ENCODE results near the gene PTAFR. TPM values are rescaled to one million over a fixed set of nuclear protein-coding genes. Genes with fewer than 3 reads are reported as not detected.

PTAFR gene
- total RNA-seq, 1 donor from 2014 or later, result 1.5 TPM

DNA sequence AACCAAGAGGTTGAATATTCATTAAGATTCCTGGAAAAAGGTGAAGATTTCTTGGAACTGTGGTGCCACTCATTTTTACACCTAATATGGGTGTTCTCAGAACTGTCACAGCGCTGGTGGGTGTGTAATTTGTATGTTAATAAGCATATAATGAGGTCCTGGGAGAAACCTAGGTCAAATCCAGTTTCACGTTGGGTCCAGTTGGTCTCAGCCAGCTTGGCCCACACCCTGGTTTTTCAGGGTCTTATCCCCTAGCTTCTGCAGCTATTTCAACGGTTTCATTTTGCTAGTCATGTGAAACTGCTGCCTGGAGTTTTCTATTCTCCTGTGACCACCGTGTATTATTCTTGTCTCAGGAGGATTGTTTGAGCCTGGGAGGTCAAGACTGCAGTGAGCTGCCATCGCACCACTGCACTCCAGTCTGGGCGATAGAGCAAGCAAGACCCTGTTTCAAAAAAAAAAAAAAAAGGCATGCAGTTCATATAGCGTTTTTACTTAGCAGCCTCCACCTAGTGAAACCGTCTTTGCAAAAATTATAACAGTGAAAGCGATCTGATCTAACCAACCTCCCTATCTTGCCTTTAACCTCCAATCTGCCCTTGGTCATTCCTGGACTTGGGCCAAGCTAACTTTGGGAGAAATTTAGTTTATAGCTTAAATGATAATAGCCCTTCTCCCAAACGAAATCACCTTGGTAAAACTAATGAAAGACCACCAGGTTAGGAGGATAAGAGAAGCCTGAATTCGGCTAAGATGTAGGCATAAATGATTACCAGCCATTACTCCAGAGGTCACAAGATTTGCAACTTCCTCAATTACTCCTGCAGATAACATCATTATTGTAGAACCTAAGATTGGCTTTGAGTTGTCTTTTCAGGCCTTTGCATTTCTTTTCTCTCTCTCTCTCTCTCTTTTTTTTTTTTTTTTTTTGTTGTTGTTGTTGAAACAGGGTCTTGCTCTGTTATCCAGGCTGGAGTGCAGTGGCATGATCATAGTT is 44.0 kb downstream of the PTAFR start:
- no peak overlapping the region for H3K27ac ChIP-seq (replicated peaks)
- no peak for TF ChIP-seq CTCF (IDR thresholded peaks at IDR 0.05; ENCODE audit: borderline replicate concordance)
- no peaks in the 10 kb centered on the region for H3K4me1 ChIP-seq
- no peak for DNase-seq
- H3K9me3 ChIP-seq (replicated peaks), result no peaks in the 10 kb centered on the region
- H3K36me3 ChIP-seq, result no peaks in the 10 kb centered on the region
- H3K27me3 ChIP-seq (ENCODE audit: low read depth), result no peaks in the 10 kb centered on the region
- H3K4me3 ChIP-seq, result no peak overlapping the region
- intact Hi-C loops (cut with micrococcal nuclease), result no loop called here

DNA sequence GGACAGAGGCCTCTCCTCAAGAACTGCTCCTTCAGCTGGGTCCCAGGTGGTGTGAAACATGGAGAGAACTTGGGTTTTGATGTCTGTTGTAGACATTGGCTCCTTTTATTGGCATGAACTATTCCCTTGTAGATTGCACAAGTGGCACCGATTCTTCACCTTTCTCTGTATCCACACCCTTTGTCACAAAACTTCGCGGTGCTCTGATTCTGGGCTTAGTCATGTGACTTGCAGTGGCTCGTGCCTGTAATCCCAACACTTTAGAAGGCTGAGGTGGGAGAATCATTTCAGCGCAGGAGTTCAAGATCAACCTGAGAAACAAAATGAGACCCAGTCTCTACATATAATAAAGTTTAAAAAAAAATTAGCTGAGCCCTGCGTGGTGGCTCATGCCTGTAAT is 45.6 kb downstream of the PTAFR start:
- H3K4me3 ChIP-seq, result no peak overlapping the region
- H3K4me1 ChIP-seq, result no peaks in the 10 kb centered on the region
- intact Hi-C loops (cut with micrococcal nuclease), result no loop called here
- H3K9me3 ChIP-seq (replicated peaks), result no peaks in the 10 kb centered on the region
- no peak for DNase-seq
- H3K36me3 ChIP-seq, result no peaks in the 10 kb centered on the region
- peaks cover 3% of the 10 kb centered on the region for H3K27me3 ChIP-seq (ENCODE audit: low read depth)
- H3K27ac ChIP-seq (replicated peaks), result no peak overlapping the region
- TF ChIP-seq CTCF (IDR thresholded peaks at IDR 0.05; ENCODE audit: borderline replicate concordance), result no peak

DNA sequence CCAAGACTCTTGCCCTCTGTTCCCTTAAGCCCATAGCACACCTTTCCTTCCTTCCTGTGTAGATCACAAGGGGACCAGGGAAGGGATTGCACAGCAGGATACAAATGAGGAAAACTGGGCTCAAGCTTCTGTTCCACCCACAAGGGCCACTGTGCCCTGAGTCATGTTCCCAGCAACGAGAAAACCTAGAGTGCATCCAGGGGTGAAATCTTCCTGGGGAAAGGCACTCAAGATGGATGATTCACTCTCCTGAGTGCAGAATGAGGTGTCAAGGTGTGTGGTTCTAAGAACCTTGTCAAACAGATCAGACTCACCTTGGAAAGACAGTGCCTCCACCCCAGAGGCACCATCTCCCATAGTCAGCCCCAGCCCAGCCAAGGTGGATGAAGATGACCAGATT is 47.3 kb downstream of the PTAFR start:
- Histone ChIP-seq H3K36me3 (no peaks in the 10 kb centered on the region), H3K27me3 (ENCODE audit: low read depth) (peaks cover 5% of the 10 kb centered on the region), H3K4me1 (no peaks in the 10 kb centered on the region), H3K9me3 (replicated peaks) (no peaks in the 10 kb centered on the region), H3K27ac (replicated peaks) (no peak overlapping the region), H3K4me3 (no peak overlapping the region)
- no peak for DNase-seq
- no peak for TF ChIP-seq CTCF (IDR thresholded peaks at IDR 0.05; ENCODE audit: borderline replicate concordance)
- intact Hi-C loops (cut with micrococcal nuclease), result no loop called here

GRCh38 chr1:28127617-28128257 is 48.8 kb downstream of the PTAFR start:
- intact Hi-C loops (cut with micrococcal nuclease), result no loop called here
- Histone ChIP-seq H3K27ac (replicated peaks) (peak overlapping the region; percentile 17), H3K9me3 (replicated peaks) (no peaks in the 10 kb centered on the region), H3K4me1 (no peaks in the 10 kb centered on the region), H3K27me3 (ENCODE audit: low read depth) (peaks cover 7% of the 10 kb centered on the region), H3K36me3 (no peaks in the 10 kb centered on the region), H3K4me3 (no peak overlapping the region)
- no peak for TF ChIP-seq CTCF (IDR thresholded peaks at IDR 0.05; ENCODE audit: borderline replicate concordance)
- DNase-seq, result no peak

GRCh38 chr1:28126783-28127490 is 49.6 kb downstream of the PTAFR start:
- no peak for DNase-seq
- intact Hi-C loops (cut with micrococcal nuclease), result no loop called here
- no peaks in the 10 kb centered on the region for H3K4me1 ChIP-seq
- no peaks in the 10 kb centered on the region for H3K36me3 ChIP-seq
- peaks cover 11% of the 10 kb centered on the region for H3K27me3 ChIP-seq (ENCODE audit: low read depth)
- no peak for TF ChIP-seq CTCF (IDR thresholded peaks at IDR 0.05; ENCODE audit: borderline replicate concordance)
- no peak overlapping the region for H3K4me3 ChIP-seq
- H3K27ac ChIP-seq (replicated peaks), result peak overlapping the region; percentile 27
- H3K9me3 ChIP-seq (replicated peaks), result no peaks in the 10 kb centered on the region

Data from left ventricle myocardium inferior (tissue), 1 donor.